Uterus (tissue), 2 donors: ENCODE results near the gene COL6A1.

Experiments
- POLR2A ChIP-seq, 2 donors: fragments of 450-650 bp; IDR thresholded peaks; one replicate each; pipeline ENCODE4 v1.6.1; 2016; ENCODE audit warnings: antibody characterized with exemption in 2 of 2, mild to moderate bottlenecking in 1 of 2, moderate library complexity in 1 of 2
- TF ChIP-seq, protein P1 (sequence below), 4 experiments: fragments of 200-600 bp in 2 of 4; fragments of 450-650 bp in 2 of 4; sonication (generic) in 2 of 4; IDR thresholded peaks; one replicate each; pipeline ENCODE4 v1.5.1; 2016 to 2019; ENCODE audit warnings: antibody characterized with exemption in 4 of 4, mild to moderate bottlenecking in 2 of 4, moderate library complexity in 1 of 4

GRCh38 chr21:46006547-46007491 lies 25.2 kb downstream of the COL6A1 start:
- TF ChIP-seq POLR2A (IDR thresholded peaks at IDR 0.05): no peak
- TF ChIP-seq, protein P1, sequence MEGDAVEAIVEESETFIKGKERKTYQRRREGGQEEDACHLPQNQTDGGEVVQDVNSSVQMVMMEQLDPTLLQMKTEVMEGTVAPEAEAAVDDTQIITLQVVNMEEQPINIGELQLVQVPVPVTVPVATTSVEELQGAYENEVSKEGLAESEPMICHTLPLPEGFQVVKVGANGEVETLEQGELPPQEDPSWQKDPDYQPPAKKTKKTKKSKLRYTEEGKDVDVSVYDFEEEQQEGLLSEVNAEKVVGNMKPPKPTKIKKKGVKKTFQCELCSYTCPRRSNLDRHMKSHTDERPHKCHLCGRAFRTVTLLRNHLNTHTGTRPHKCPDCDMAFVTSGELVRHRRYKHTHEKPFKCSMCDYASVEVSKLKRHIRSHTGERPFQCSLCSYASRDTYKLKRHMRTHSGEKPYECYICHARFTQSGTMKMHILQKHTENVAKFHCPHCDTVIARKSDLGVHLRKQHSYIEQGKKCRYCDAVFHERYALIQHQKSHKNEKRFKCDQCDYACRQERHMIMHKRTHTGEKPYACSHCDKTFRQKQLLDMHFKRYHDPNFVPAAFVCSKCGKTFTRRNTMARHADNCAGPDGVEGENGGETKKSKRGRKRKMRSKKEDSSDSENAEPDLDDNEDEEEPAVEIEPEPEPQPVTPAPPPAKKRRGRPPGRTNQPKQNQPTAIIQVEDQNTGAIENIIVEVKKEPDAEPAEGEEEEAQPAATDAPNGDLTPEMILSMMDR (IDR thresholded peaks at IDR 0.05): no peak
